HUES48 (cell line): ENCODE data around the gene ANO1.
A peak's percentile ranks its signal among the peaks of the same experiment; 100 is the strongest.

Experiments used
- H3K27ac ChIP-seq: one replicate; pipeline ENCODE4 v1.7.0; 2013; ENCODE audit warnings: low read depth, low read length, inconsistent platforms
- H3K27me3 ChIP-seq: 2 replicates; pipeline ENCODE4 v1.6.1; 2013; ENCODE audit warnings: mild to moderate bottlenecking, low read length; ENCODE audit not compliant: control insufficient read depth, insufficient read depth
- H3K36me3 ChIP-seq: 2 replicates; pipeline ENCODE4 v1.6.1; 2013; ENCODE audit warnings: low read length; ENCODE audit not compliant: control insufficient read depth, insufficient read depth
- H3K4me1 ChIP-seq: 2 replicates; pipeline ENCODE4 v1.6.1; 2013; ENCODE audit warnings: mild to moderate bottlenecking, low read length; ENCODE audit not compliant: control insufficient read depth, insufficient read depth
- H3K4me3 ChIP-seq: 2 replicates; pipeline ENCODE4 v1.5.1; 2013; ENCODE audit warnings: mild to moderate bottlenecking, low read depth, low read length
- H3K9ac ChIP-seq: 2 replicates; pipeline ENCODE4 v1.6.1; 2013; ENCODE audit warnings: mild to moderate bottlenecking, low read depth, low read length, moderate library complexity
- H3K9me3 ChIP-seq: 2 replicates; pipeline ENCODE4 v1.6.1; 2013; ENCODE audit warnings: low read length; ENCODE audit not compliant: control insufficient read depth, insufficient read depth

Gene ANO1

DNA sequence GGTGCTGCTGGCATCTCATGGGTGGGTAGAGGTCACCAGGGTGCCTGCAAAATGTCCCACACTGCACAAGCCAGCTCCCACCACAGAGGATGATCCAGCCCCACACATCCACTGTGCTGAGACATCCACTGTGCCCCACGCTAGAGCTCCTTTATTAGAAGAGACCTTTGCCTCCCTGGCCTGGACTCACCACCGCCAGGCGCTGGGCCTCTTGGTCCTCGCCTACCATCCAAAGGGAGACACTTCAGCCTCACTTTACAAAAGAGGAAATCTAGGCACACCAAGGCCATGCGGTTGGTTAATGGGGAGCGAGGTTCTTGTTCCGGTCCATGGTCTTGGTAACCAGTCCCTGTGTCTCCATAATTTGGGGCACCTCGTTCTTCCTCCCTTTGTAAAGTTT lies 3.4 kb upstream of the ANO1 start:
- H3K27ac ChIP-seq = no peak overlapping the region
- peaks cover 23% of the 10 kb centered on the region for H3K4me1 ChIP-seq
- no peak overlapping the region for H3K9ac ChIP-seq
- peaks cover 58% of the 10 kb centered on the region for H3K27me3 ChIP-seq
- no peaks in the 10 kb centered on the region for H3K9me3 ChIP-seq
- H3K4me3 ChIP-seq = no peak overlapping the region
- no peaks in the 10 kb centered on the region for H3K36me3 ChIP-seq

DNA sequence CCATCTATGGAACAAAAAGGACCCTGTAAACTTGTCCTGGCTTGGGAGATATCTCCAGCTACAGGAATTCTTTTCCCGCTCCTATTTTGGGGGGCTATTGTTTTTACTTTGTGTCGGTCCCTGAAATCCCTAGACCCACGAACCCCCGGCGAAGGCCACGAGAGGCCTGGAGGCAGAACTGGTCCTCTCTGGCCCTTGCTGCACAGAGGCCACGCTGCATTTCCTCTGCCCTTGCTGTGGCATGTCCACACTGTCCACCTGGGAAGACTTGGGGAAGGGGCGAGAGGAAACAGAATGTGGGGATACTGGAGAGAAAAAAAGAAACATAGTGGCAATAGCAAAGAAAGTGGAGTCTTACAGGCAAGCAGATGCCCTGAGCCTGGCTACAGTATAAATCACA lies 2.3 kb upstream of the ANO1 start:
- no peaks in the 10 kb centered on the region for H3K9me3 ChIP-seq
- H3K4me3 ChIP-seq = no peak overlapping the region
- H3K27ac ChIP-seq = no peak overlapping the region
- peaks cover 23% of the 10 kb centered on the region for H3K4me1 ChIP-seq
- H3K9ac ChIP-seq = no peak overlapping the region
- peaks cover 69% of the 10 kb centered on the region for H3K27me3 ChIP-seq
- H3K36me3 ChIP-seq = no peaks in the 10 kb centered on the region

DNA sequence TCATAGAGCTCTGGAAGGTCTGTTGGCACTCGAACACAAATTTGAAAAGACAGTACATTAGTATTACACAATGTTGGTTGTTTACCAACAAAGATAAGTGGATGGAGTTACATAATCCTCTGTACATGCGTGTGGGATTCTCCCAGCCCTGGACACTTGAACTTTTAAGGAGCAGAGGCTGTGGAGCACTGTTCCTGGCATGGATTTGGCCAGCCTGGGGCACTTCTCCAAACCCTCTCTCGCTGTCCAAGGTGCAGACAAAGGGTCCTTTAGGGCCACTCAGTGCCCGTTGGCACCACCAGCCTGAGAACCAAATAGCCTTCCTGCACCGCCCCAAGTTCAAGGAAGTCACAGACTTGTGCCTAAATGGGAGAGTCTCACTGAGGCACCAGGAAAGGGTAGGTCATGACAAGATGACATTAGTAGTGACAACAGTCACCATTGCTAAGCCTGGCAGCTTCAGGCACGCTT lies 1.6 kb upstream of the ANO1 start:
- Histone ChIP-seq H3K4me1 (peaks cover 23% of the 10 kb centered on the region), H3K9ac (no peak overlapping the region), H3K9me3 (no peaks in the 10 kb centered on the region), H3K27me3 (peaks cover 75% of the 10 kb centered on the region), H3K4me3 (no peak overlapping the region), H3K36me3 (no peaks in the 10 kb centered on the region), H3K27ac (no peak overlapping the region)

DNA sequence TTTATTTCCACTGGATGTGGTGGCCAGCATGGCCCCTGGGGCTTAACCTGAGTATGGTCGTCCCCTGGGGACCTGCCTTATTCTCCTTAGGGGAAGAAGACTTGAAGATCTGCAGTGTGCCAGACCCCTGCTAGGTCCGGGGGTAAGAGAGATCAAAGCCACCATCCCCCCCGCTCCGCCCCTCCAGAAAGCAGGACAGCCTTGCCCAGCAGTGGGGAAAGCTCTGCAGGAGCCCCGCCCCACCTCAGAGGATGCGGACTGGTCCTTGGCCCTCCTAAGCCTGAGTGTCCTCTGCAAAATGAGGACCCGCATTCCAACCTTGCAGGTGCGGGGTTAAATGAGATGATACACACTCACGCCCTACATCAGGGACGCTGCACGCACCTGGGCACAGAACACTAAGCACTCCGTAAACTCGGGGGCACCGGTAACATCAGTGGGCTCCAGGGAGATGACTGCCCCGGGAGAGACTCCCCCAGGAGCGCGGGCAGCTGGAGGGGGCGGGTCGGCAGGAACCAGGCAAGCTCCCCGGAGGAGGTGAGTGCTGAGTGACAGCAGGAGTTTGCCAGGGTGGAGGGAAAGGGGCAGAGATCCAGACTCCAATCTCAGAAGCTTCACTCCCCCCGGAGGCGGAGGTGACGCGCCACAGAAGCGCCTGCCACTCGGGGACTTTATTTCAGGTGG lies 564 bp upstream of the ANO1 start:
- H3K9ac ChIP-seq = no peak overlapping the region
- H3K4me3 ChIP-seq = peak overlapping the region; percentile 57
- no peak overlapping the region for H3K27ac ChIP-seq
- H3K27me3 ChIP-seq = peaks cover 78% of the 10 kb centered on the region
- no peaks in the 10 kb centered on the region for H3K36me3 ChIP-seq
- H3K9me3 ChIP-seq = no peaks in the 10 kb centered on the region
- H3K4me1 ChIP-seq = peaks cover 17% of the 10 kb centered on the region

DNA sequence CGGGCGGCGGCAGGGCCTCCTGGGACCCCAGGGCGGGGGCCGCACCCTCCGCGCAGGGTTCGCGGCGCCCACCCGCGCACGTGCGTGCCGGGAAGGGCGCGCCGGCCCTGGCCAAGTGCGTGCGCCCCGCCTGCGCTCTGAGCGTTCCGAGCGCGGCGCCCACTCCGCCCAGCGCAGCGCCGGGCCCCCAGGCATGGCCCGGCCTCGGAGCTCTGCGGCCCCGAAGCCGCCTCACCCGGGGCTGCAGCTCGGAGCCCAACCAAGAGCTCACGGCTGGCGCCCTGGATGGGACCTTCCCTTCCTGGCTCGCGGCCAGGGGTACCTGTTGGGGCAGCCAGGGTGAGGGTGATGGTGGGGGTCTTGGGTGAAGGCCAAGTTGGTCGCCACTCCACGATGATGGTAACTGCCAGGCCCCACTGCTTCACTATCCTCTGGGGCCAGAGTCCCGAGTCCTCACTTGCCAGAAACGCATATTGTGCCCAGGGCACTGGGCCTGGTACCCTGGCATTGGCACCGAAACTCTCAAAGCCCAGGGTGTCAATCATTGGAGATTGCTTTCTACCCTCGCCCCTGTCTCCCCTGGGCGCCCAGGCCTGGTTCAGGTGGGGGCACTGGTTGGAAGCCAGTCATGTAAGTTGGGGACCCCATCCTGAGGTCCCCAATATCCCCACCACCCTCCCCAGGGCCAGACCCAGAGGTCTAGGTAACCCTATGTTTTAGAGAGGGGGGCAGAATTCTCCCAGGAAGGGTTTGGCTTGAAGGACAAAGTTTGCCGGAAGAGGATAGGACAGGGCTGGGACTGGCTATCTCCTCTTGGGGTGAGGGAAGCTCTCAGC lies 882 bp downstream of the ANO1 start:
- Histone ChIP-seq H3K27me3 (peaks cover 71% of the 10 kb centered on the region), H3K9me3 (no peaks in the 10 kb centered on the region), H3K4me3 (peak overlapping the region; percentile 57; the same call in 1 of the 2 replicates), H3K4me1 (peaks cover 2% of the 10 kb centered on the region; the same call in 1 of the 2 replicates), H3K9ac (no peak overlapping the region), H3K36me3 (no peaks in the 10 kb centered on the region), H3K27ac (no peak overlapping the region)

DNA sequence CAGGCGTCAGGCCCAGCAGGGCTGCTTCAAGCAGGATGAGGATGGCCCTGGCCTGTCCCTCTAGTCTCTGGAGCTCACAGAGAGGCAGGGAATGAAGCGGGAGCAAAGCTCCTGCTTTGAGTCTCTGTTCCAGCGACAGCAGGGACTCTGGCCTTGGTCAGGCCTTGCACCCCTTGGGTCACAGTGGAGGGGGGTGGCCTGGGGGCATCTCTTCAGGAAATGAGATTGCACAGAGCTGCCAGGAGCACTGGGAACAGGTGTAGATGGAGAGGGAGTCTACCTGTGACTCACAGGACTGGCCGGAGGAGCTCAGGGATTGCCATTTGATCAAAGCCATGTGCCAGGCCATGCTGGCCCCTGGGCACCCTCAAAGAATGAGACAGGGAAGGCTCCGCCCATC lies 1.6 kb downstream of the ANO1 start:
- no peak overlapping the region for H3K4me3 ChIP-seq
- H3K27me3 ChIP-seq = peaks cover 64% of the 10 kb centered on the region
- no peak overlapping the region for H3K9ac ChIP-seq
- H3K4me1 ChIP-seq = no peaks in the 10 kb centered on the region; the same call in 1 of the 2 replicates
- no peak overlapping the region for H3K27ac ChIP-seq
- H3K9me3 ChIP-seq = no peaks in the 10 kb centered on the region
- H3K36me3 ChIP-seq = no peaks in the 10 kb centered on the region

DNA sequence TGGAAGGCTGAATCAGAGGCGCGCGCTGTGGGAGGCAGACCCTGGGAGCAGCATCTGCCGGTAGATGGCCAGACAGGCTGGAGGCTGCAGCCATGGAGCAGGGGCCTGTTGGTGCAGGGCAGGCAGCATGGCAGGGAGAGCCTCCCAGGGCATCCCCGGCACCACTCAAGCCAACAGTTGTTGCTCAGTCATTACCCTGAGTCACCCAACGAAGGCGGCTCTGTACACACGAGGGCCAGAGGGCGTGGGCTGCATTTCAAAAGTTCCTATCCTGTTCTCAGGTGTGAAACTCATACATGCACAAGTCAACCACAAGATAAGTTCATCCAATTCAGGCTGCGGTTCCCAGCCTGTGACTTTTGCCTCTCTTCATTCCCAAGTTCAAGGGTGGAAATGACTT lies 2.6 kb downstream of the ANO1 start:
- H3K27me3 ChIP-seq = peaks cover 58% of the 10 kb centered on the region
- H3K4me3 ChIP-seq = no peak overlapping the region
- H3K9ac ChIP-seq = no peak overlapping the region
- H3K9me3 ChIP-seq = no peaks in the 10 kb centered on the region
- H3K4me1 ChIP-seq = no peaks in the 10 kb centered on the region; the same call in 1 of the 2 replicates
- no peaks in the 10 kb centered on the region for H3K36me3 ChIP-seq
- H3K27ac ChIP-seq = no peak overlapping the region

DNA sequence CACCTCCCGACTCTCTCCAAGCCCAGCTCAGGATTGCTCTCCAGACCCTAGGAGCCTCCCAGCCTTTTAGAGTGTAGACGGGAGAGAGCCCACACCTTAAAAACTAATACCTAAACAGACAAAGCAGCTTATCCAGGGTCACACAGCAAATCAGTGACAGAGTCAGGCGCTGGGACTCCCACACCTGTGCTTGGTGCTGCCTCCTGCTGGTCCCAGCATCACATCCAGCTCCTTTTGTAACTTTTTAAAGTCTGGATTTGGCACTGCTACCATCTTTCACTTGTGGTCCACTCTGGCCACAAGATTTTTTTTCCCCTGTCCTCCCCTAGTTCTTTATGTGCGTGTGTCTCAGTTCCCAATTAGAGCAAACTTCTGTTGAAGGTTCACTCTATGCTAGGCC lies 4.7 kb downstream of the ANO1 start:
- Histone ChIP-seq H3K4me1 (no peaks in the 10 kb centered on the region), H3K27me3 (peaks cover 38% of the 10 kb centered on the region), H3K9me3 (no peaks in the 10 kb centered on the region), H3K9ac (no peak overlapping the region), H3K4me3 (no peak overlapping the region), H3K36me3 (no peaks in the 10 kb centered on the region), H3K27ac (no peak overlapping the region)

DNA sequence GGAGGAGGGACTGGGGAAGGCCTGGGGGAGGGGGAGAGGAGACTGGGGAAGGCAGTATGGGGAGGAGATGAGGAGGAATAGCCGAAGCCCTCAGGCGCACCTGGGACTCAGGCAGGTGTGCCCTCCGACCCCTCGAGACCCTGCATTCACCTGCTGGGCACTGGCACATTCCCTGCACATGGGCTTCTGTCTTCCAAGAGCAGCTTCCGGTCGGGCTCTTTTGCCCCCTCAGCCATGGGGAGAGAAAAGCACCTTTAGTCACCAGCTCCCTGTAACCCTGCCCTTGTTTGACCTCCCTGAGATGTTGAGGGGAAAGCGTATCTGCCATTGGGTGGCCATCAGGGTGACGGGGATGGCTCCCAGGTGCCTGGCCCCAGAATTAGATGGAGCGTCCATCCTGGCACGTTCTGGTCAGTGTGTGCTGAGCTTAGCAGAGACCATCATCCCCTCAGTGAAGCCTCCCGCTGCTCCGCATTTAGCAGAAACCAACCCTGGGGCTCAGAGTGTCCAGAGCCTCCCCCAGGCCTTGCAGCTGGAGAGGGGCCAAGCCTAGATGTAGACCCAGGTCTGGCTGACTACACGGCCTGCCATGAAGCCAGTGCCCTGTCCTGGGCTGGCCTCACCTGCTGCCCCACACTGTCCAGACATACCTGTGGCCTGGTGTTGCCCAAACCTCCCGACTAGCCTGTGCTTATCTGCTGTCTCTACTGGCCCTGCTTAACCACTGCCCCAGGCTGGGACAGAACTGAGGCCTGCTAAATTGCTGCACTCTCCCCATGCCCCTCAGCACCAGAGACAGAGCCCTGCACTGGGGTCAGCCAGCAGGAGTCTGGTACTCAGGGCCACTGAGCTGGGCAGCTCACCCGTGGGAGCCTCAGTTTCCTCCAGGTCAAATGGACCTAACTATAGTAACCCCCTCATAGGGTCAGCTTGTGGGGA lies 6.2 kb downstream of the ANO1 start:
- Histone ChIP-seq H3K9me3 (no peaks in the 10 kb centered on the region), H3K27me3 (peaks cover 24% of the 10 kb centered on the region), H3K4me3 (no peak overlapping the region), H3K9ac (no peak overlapping the region), H3K4me1 (peaks cover 6% of the 10 kb centered on the region; the same call in 1 of the 2 replicates), H3K27ac (no peak overlapping the region), H3K36me3 (no peaks in the 10 kb centered on the region)

DNA sequence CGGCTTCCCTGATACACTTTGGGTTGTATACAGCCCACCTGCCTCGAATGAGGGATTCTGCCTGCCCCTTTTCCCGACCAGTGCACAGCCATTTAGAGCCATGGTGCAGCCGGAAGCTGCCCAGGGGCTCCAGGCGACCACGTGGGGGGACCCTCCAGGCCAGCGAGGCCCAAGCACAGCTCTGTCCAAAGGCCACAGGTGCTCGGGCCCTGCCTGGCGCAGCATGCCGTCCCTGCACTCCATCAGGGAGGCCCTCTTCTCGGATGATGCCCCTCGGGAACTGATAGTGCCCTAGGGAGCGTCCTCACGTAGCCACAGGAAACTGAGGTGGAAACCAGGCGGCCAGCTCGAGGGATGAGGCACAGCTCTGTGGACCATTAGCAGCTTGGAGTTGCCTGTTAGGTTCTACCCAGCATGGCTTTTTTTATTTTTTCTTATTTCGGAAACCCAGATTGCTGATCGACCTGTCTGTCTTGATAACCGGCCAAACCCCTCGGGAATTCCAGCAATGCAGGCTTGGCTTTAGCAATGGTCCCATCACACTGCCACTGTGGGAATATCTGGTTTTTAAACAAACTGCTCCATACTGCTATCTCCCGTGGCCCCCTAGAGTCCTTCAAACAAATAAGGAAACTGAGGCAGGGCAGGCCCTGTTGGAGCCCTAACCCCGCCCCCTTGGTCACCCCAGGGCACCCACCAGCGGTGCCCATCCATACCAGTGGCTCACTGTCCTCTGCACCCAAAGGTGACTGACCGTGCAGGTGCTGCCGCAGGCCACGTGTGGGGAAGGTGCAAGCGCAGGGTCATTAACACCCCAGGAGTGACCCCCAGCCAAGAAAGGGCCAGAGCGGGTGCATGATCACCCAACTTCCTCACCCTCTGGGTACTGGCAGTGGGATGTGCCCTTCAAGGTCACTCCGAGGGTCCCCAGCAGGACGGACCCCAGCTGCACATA lies 8.0 kb downstream of the ANO1 start:
- Histone ChIP-seq H3K4me3 (no peak overlapping the region), H3K9ac (no peak overlapping the region), H3K27me3 (peaks cover 7% of the 10 kb centered on the region), H3K9me3 (no peaks in the 10 kb centered on the region), H3K27ac (no peak overlapping the region), H3K36me3 (no peaks in the 10 kb centered on the region), H3K4me1 (peaks cover 6% of the 10 kb centered on the region; the same call in 1 of the 2 replicates)
